Stimulated activated CD8-positive, alpha-beta memory T cell treated with anti-CD3 and anti-CD28 coated beads, Interleukin-4, amount 100 ng/mL, for 4 hours (primary cell): ENCODE results near the gene TRIM62.
"Not testable (repeated sequence)": the region's sequence is repeated elsewhere in the genome, so short reads cannot be mapped to it uniquely, and the experiment has no call there.

Experiments used
- DNase-seq, 2 donors: peaks; one replicate each; pipeline ENCODE4 v3.0.0-alpha.2; 2020; ENCODE audit warnings: low read depth in 2 of 2, low spot score in 1 of 2

Gene TRIM62

DNA sequence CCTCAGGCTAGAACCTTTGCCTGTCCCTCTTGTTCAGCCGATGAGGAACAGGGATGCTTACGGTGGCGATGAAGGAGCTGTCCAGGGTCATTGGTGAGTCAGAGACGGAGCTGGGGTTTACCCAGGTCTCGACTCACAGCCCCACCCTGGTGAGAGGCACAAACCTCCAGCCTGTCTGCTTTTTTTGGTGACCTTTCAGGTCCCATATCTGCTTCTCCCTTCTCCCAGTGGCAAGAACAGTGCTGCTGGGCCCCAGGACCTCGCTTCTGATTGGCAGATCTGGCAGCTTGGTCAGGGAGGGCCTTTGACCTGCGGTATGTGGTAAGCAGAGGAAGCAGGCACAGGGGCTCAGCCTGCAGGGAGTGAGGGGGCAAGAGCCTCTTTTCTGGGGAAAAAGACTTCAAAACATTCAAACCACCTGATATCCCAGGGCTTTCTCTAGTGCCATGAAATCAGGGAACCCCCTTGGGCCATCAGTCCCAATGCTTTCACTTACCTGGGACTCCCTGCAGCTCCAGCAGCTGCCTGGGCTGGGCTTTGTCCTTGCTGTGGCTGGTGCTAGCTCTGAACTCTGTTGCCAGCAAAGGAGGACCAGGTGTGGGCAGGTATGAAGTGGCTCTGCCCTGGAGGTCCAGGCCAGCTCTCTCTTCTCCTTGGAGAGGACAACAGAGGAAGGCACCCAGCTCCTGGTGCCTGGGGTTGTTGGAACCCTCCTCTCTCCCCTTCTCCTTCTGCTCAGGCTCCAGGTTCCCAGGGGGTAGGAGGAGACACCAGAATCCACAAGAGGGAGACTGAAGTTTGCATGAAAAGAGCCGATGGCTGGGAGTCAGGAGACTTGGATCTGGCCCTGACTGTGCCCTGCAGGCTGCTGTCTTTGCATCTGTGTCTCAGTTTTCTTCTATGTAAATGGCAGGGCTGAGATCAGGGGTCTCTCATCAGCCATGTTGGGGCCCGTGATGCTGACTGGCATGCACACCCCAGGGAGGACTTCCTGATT, 41.4 kb downstream of the TRIM62 start:
- no peak for DNase-seq

GRCh38 chr1:33137800-33138199, 44.0 kb downstream of the TRIM62 start:
- DNase-seq = no peak

- DNase-seq = not testable (repeated sequence)
These were observed 45.8 kb downstream of the TRIM62 start for GRCh38 chr1:33136041-33136440.

- no peak for DNase-seq
These were observed 48.3 kb downstream of the TRIM62 start for GRCh38 chr1:33133478-33134105.

DNA sequence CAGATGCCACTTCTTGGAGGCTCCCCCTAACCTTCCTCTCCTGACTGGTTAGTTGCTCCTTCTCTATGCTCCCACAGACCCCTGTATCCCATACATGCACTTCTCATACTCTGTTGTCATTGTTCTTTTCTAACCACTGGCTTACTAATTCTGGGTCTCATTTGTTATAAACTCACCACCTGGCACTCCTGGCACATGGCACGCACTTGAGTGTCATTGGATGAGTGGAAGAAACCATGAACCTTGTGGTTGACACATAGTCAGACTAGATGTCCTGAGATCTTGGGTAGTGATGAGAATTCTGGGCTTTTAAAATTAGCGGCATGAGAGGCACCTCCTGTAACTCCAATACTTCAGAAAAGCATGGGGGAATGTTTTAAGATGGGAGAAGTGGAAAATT, 49.3 kb downstream of the TRIM62 start:
- DNase-seq = no peak

DNA sequence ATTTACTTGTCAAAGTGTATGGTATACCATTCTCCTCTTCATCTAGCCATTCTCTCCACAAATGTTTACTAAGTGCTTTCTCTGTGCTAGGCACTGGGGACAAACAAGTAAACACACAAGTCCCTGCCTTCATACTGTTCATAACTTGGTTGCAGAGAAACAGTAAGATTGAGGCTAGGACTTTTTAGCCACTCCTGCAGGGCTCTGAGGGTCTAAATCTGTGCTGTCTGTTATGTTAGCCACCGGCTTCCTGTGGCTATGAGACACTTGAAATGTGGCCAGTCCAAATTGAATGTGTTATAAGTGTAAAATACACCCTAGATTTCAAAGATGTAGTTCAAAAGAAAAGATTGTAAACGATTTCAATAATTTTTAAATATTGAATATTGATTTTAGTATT, 50.7 kb downstream of the TRIM62 start:
- DNase-seq = no peak

GRCh38 chr1:33130297-33130696, 51.5 kb downstream of the TRIM62 start:
- no peak for DNase-seq

GRCh38 chr1:33128781-33129180, 53.1 kb downstream of the TRIM62 start:
- no peak for DNase-seq

GRCh38 chr1:33127001-33127823, 54.6 kb downstream of the TRIM62 start:
- DNase-seq = peak; percentile 98 to 99

GRCh38 chr1:33126411-33127000, 55.3 kb downstream of the TRIM62 start:
- no peak for DNase-seq

GRCh38 chr1:33124647-33125046, 57.2 kb downstream of the TRIM62 start:
- DNase-seq = not testable (repeated sequence)

DNA sequence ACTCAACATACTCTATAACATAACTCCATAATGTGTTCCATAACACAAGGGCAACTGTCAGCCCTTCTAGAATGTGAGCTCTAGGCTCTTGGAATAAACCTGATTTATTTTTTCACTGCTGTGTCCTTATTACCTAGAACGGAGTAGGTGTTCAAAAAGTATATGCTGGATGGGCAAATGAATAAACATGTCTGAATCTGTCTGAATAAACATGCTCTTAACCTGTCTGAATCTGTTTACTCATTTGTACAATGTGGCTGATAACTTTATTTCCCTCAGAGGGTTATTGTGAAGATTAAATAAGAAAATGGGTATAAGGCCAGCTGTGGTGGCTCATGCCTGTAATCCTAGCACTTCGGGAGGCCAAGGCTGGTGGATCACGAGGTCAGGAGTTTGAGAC, 58.6 kb downstream of the TRIM62 start:
- no peak for DNase-seq

DNA sequence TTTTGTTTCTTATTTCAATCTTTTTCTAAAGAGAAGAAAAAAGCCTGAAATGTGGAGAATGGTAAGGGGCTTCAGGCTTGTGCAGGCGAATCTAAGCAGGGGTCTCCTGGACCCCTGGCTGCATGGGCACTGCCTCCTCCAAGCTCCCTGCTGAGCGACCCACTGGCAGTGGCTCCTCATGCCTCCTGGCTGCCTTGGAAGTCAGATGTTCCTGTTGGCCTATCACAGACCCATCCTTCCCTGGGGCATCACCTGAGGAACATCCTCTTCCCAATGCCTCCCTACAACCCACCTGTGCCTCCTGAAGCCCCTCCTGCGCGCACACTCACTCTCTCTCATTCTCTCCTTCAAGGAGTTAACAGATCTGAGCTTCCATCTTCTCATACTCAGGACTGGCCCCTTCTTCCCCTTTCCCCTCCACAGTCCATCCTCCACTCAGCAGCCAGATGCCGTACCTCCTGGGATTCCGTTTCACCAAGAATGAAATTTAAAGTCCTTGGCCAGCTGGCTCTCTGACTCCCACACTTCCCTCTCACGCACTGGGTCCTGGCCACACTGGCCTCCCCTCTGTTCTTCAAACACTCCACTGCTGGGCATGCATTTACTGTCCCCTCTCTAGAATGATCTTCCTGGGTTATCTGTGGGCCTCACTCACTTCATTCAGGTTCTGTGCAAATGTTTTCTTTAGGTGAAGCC, 59.2 kb downstream of the TRIM62 start:
- no peak for DNase-seq

GRCh38 chr1:33121728-33122127, 60.1 kb downstream of the TRIM62 start:
- DNase-seq = no peak

DNA sequence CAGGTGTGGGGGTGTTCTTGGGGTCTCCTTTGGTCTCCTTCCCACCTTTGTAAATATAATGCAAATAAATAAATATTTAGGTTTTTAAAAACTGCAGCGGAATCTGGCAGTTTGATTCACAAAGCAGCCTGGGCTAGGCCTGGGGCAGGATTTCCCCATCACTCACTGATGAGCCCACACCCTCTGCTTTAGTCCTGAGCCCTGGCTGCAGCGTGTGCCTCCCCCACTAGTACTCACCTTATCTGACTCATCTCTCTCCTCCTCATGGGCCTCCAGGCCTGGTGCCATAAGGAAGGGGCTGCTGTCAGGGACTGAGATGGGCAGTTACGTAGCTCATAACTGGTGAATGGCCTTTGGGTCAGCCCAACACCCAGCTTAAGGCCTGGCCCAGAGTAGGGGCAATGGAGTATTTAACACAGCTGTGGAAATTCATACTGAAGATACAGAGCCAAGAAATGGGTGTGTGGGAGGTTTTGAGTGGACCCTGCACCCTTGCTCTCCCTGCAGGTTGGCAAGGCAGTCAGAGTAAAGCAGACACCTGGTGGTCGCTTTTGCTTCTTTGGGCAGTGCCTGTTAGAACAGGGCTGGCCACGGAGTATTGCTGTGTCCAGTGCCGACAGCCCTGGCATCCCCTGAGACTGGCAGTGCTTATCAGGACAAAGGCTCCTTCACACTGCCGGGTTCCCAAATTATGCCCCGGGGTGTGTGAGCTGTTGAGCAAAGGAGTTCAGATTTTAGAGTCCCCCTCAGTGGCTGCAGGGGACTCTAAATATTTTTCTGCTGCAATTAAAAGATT, 61.2 kb downstream of the TRIM62 start:
- no peak for DNase-seq

- no peak for DNase-seq
These were observed 62.2 kb downstream of the TRIM62 start for GRCh38 chr1:33119532-33120217.

DNA sequence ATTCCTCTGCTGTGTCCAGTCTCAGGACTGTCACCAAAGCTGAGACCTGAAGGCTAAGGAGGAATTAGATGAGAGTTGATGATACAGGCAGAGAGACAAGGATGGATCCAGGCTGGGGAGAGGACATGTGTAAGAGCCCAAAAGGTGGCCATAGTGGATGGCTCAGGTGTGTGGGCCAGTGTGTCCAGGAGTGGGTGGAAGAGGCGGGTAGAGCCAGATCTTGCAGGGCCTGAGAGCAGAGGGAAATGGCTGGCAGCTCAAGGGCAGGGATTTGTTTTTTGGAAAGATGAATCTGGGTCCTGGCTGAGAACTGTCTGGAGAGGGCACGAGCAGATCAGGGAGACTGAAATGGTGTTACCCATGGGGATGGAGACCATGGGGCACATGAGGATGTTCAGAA, 62.8 kb downstream of the TRIM62 start:
- no peak for DNase-seq

DNA sequence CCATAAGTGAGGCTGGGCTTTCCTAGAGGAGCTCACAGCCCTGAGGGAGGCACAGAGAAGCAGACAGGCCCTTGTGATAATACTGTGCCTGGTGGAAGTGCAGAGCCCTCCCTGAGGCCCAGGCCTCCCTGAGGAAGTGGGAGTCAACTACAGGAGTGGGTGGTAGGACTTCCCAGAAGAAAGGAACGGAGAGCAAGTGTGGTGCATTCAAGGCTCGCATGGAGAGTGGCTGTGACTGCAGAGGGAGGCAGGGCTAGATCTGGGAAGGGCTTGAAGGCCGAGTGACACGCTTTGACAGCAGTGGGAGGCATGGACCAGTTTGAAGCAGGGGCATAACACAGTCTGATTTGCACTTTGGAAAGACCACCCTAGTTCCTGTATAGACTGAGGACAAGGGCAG, 63.6 kb downstream of the TRIM62 start:
- DNase-seq = no peak

DNA sequence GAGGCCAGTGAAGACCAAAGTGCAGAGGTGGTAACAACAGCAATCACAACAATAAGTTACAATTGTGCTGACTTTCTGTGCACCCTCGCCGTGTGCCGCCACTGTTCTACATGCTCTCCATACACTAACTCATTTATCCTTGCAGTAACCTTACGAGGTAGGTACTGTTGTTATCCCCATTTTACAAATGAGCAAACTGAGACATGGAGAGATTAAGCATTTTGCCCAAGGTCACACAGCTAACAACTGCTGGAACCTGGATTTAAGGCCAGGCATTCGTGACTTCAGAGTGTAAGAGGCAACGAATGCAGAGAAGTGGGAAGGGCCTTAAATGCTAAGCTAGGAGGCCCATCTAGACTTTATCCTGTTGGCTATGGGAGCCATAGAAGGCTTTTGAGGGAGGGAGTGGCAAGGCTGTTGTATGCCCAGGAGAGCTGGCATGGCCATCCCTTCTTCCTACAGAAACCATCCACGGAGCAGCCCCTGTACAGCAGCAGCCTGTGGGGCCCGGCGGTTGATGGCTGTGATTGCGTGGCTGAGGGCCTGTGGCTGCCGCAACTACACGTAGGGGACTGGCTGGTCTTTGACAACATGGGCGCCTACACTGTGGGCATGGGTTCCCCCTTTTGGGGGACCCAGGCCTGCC, 64.3 kb downstream of the TRIM62 start:
- no peak for DNase-seq
